NCI-H146 treated with DMSO at 0.1 percent for 48 hours (cell line): ENCODE results near the gene OR6B2.

ENCODE experiments used
- DNase-seq: peaks from one replicate; lab custom pipeline; 2025; ENCODE audit not compliant: unreplicated experiment; lab: John Stamatoyannopoulos, UW

The OR6B2 gene

GRCh38 chr2:239983004-239983778 lies 47.0 kb downstream of the OR6B2 start:
- DNase-seq, result no peak
